H1 (cell line): Measurements from ENCODE around the gene OR12D1. TPM values are rescaled to one million over a fixed set of nuclear protein-coding genes. Genes with fewer than 3 reads are reported as not detected.

Experiments used
- CTCF ChIA-PET: fragments of 300-600 bp; sonication (Branson Sonifier 250); formaldehyde crosslinking; loops from one replicate; lab custom pipeline; 2021; ENCODE audit not compliant: partially characterized antibody; lab: Charles Lee
- POLR2A ChIA-PET: fragments of 300-600 bp; sonication (Branson Sonifier 250); formaldehyde crosslinking; loops from one replicate; lab custom pipeline; 2021; ENCODE audit warnings: inconsistent platforms; ENCODE audit not compliant: partially characterized antibody; lab: Charles Lee
- DNase-seq, 2 experiments: peaks; one replicate each; pipeline versions ENCODE4 v3.0.0 to v3.0.0-alpha.2; 2010 to 2022; ENCODE audit warnings: low spot score in 2 of 2, low read depth in 1 of 2, mixed read lengths in 1 of 2
- FAIRE-seq: peaks from 2 replicates; lab custom pipeline; 2011; peaks lifted over from hg19 to GRCh38; lab: Jason Lieb, UNC
- H2AFZ ChIP-seq: 2 replicates; pipeline ENCODE4 v1.8.1; 2012; ENCODE audit warnings: low read length, inconsistent platforms
- H2AK5ac ChIP-seq: 2 replicates; pipeline ENCODE4 v1.6.1; 2013; ENCODE audit warnings: low read depth, low read length
- H2BK120ac ChIP-seq: replicated peaks from 2 replicates; pipeline ENCODE3; 2013; ENCODE audit warnings: low read depth, low read length, inconsistent platforms
- H2BK12ac ChIP-seq: 2 replicates; pipeline ENCODE4 v1.6.1; 2013; ENCODE audit warnings: low read depth, low read length
- H2BK15ac ChIP-seq: 2 replicates; pipeline ENCODE4 v1.6.1; 2013; ENCODE audit warnings: low read length
- H2BK20ac ChIP-seq: 2 replicates; pipeline ENCODE4 v1.6.1; 2013; ENCODE audit warnings: low read length
- H2BK5ac ChIP-seq: 2 replicates; pipeline ENCODE4 v1.6.1; 2013; ENCODE audit warnings: low read depth, low read length
- H3K14ac ChIP-seq: 2 replicates; pipeline ENCODE4 v1.6.1; 2013; ENCODE audit warnings: inconsistent platforms; ENCODE audit not compliant: insufficient read length
- H3K18ac ChIP-seq: 2 replicates; pipeline ENCODE4 v1.6.1; 2013; ENCODE audit warnings: low read length; ENCODE audit errors: extremely low read depth
- H3K23ac ChIP-seq: 2 replicates; pipeline ENCODE4 v1.6.1; 2013; ENCODE audit warnings: inconsistent platforms; ENCODE audit not compliant: insufficient read length
- H3K23me2 ChIP-seq: 2 replicates; pipeline ENCODE4 v1.6.1; 2013; ENCODE audit warnings: low read depth, low read length
- H3K27ac ChIP-seq: 2 replicates; pipeline ENCODE4 v1.6.1; 2011; ENCODE audit warnings: low read depth, low read length, inconsistent platforms
- H3K27me3 ChIP-seq, 4 experiments: replicated peaks in 1 of 4; 1 replicate in 1 of 4; 2 replicates in 3 of 4; pipeline versions ENCODE4 v1.6.1 to v1.8.1; 2011 to 2013; ENCODE audit warnings: low read length in 3 of 4, mild to moderate bottlenecking in 3 of 4, inconsistent platforms in 2 of 4, mixed read lengths in 2 of 4, moderate library complexity in 1 of 4; ENCODE audit not compliant: control insufficient read depth in 3 of 4, insufficient read depth in 3 of 4; ENCODE audit errors: extremely low read depth in 1 of 4
- H3K36me3 ChIP-seq, 4 experiments: 2 replicates each; pipeline versions ENCODE4 v1.6.1 to v1.8.1; 2011 to 2013; ENCODE audit warnings: mild to moderate bottlenecking in 4 of 4, low read length in 3 of 4, moderate library complexity in 2 of 4, control low read depth in 1 of 4, inconsistent platforms in 1 of 4; ENCODE audit not compliant: insufficient read depth in 4 of 4, control insufficient read depth in 2 of 4
- H3K4ac ChIP-seq: replicated peaks from 2 replicates; pipeline ENCODE3; 2013; ENCODE audit warnings: low read length, low read depth, mixed read lengths, inconsistent platforms; ENCODE audit not compliant: insufficient read length
- H3K4me1 ChIP-seq, 4 experiments: replicated peaks in 1 of 4; 1 replicate in 1 of 4; 2 replicates in 3 of 4; pipeline versions ENCODE4 v1.6.1 to v1.8.1; 2011 to 2013; ENCODE audit warnings: low read length in 3 of 4, inconsistent platforms in 2 of 4, mixed read lengths in 1 of 4; ENCODE audit not compliant: insufficient read depth in 4 of 4, control insufficient read depth in 3 of 4
- H3K4me2 ChIP-seq, 2 experiments: 2 replicates each; pipeline versions ENCODE4 v1.6.1 to v1.8.1; 2011 to 2013; ENCODE audit warnings: low read depth in 2 of 2, low read length in 2 of 2, control low read depth in 1 of 2, inconsistent platforms in 1 of 2, mild to moderate bottlenecking in 1 of 2; ENCODE audit not compliant: insufficient read depth in 1 of 2
- H3K4me3 ChIP-seq, 4 experiments: fragments of 200-600, 300-600 bp in 1 of 4; sonication (generic), shearing (Covaris generic), sonication (Bioruptor Twin) in 1 of 4; 2 replicates each; pipeline versions ENCODE4 v1.5.1 to v1.8.1; 2011 to 2016; ENCODE audit warnings: low read length in 4 of 4, low read depth in 3 of 4, control low read depth in 2 of 4, inconsistent platforms in 2 of 4, mild to moderate bottlenecking in 2 of 4, mixed read lengths in 1 of 4, moderate library complexity in 1 of 4; ENCODE audit not compliant: insufficient read depth in 2 of 4; ENCODE audit errors: extremely low read depth in 1 of 4
- H3K56ac ChIP-seq: replicated peaks from 2 replicates; pipeline ENCODE3; 2013; ENCODE audit warnings: low read depth, mild to moderate bottlenecking, mixed read lengths, low read length, inconsistent platforms; ENCODE audit not compliant: insufficient read length
- H3K79me1 ChIP-seq: 2 replicates; pipeline ENCODE4 v1.6.1; 2013; ENCODE audit warnings: low read depth, low read length, control low read depth
- H3K79me2 ChIP-seq, 2 experiments: 2 replicates each; pipeline versions ENCODE4 v1.6.1 to v1.8.1; 2012 to 2013; ENCODE audit warnings: low read length in 2 of 2, mild to moderate bottlenecking in 2 of 2, inconsistent platforms in 1 of 2; ENCODE audit not compliant: insufficient read depth in 2 of 2, control insufficient read depth in 1 of 2
- H3K9ac ChIP-seq, 4 experiments: replicated peaks in 1 of 4; 1 replicate in 1 of 4; 2 replicates in 3 of 4; pipeline versions ENCODE4 v1.6.1 to v1.8.1; 2011 to 2013; ENCODE audit warnings: low read depth in 3 of 4, low read length in 3 of 4, control low read depth in 2 of 4, mild to moderate bottlenecking in 2 of 4, moderate library complexity in 2 of 4, inconsistent platforms in 1 of 4; ENCODE audit errors: extremely low read depth in 1 of 4
- H3K9me3 ChIP-seq, 2 experiments: 2 replicates each; pipeline versions ENCODE4 v1.6.1 to v1.8.1; 2012 to 2013; ENCODE audit warnings: mild to moderate bottlenecking in 2 of 2, moderate library complexity in 2 of 2, control low read depth in 1 of 2, inconsistent platforms in 1 of 2, low read depth in 1 of 2, low read length in 1 of 2, mixed read lengths in 1 of 2; ENCODE audit not compliant: insufficient read depth in 2 of 2
- H4K20me1 ChIP-seq, 2 experiments: replicated peaks in 1 of 2; 2 replicates each; pipeline versions ENCODE3 to v1.8.1; 2011 to 2013; ENCODE audit warnings: inconsistent platforms in 2 of 2, low read length in 2 of 2, mild to moderate bottlenecking in 1 of 2; ENCODE audit not compliant: insufficient read depth in 2 of 2, control insufficient read depth in 1 of 2
- H4K5ac ChIP-seq: 2 replicates; pipeline ENCODE4 v1.6.1; 2013; ENCODE audit warnings: low read length, low read depth, mixed read lengths, inconsistent platforms; ENCODE audit not compliant: insufficient read length
- H4K8ac ChIP-seq: 2 replicates; pipeline ENCODE4 v1.8.0; 2013; ENCODE audit warnings: mild to moderate bottlenecking, moderate library complexity, low read length, inconsistent platforms; ENCODE audit not compliant: insufficient read depth; ENCODE audit errors: extremely low read depth
- H4K91ac ChIP-seq: replicated peaks from 2 replicates; pipeline ENCODE3; 2013; ENCODE audit warnings: low read length, mixed read lengths, inconsistent platforms; ENCODE audit not compliant: insufficient read length
- TBP ChIP-seq: IDR thresholded peaks from 2 replicates; pipeline ENCODE4 v1.6.1; 2011; ENCODE audit warnings: low read depth, low read length, improper control_type of control experiment
- polyA plus RNA-seq, 7 experiments: library from polyadenylated mRNA; depleted of rRNA in 3 of 7; stranded (reverse) in 5 of 7; unstranded in 2 of 7; fragments of >200 nt in 5 of 7; fragments of 200-250 nt in 2 of 7; gene quantifications; 1 replicate in 5 of 7; 2 replicates in 1 of 7; 4 replicates in 1 of 7; pipeline versions ENCODE4 v1.2.1 to v1.2.3, GENCODE V29; 2011 to 2013; ENCODE audit warnings: missing spikeins in 2 of 7, mixed read lengths in 2 of 7
- total RNA-seq: library from RNA; stranded (reverse); fragmentation: NEBNext Ultra II Directional; extraction: Animal tissue kit (Norgen Biotek cat#: 25700); gene quantifications from 2 replicates; pipeline ENCODE4 v1.2.1, GENCODE V29; 2021

Gene OR12D1
- total and polyA plus RNA-seq, 2 of the 8 experiments (the other 6 are each of a cell fraction or from before 2014, with no cell fraction given), result not detected

DNA sequence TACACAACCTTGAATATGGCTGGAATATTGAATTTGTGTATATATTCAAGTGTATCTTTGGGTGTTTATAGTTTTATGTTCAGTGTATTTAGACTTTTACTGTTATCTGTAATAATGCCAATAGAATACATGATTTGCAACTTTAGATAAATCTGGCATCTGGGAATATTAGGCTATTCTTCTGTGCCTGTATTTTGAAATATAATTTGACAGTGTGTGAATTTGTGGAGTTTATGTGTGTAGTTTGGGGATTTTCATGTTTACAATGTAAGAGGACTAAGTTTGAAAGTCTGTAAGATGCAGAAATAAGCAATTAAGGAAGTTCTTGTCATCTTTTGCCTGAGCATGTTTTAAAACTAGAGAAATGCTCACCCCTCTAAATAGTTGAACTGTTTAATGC lies 24.3 kb downstream of the OR12D1 start, which contains the start of gene OR10C1:
Gene OR10C1, plus strand, starts transcription at position 301 of the 400 bp plus-strand sequence. CDS start 710 bp downstream, outside the sequence.
- H2BK5ac ChIP-seq, result no peak within 1 kb of the TSS
- DNase-seq (no peak), FAIRE-seq (no peak)
- ChIA-PET CTCF (interaction anchor here (0.7 kb wide), 1 partner anchor 164 kb away, joined by 3 read pairs; no protein-coding TSS in a partner anchor), POLR2A (no interaction called here)
- no peaks in the 10 kb centered on the region; the same call in 1 of the 2 replicates for H3K23me2 ChIP-seq
- no peak within 1 kb of the TSS for H3K18ac ChIP-seq
- no peak within 1 kb of the TSS for H3K4me2 ChIP-seq
- H3K27ac ChIP-seq, result no peak within 1 kb of the TSS
- no peaks in the 10 kb centered on the region for H3K36me3 ChIP-seq
- no peak within 1 kb of the TSS for H4K8ac ChIP-seq
- H3K14ac ChIP-seq, result no peak within 1 kb of the TSS
- H4K5ac ChIP-seq, result no peak within 1 kb of the TSS
- TF ChIP-seq TBP, result no peak
- H2AK5ac ChIP-seq, result no peak within 1 kb of the TSS
- no peak within 1 kb of the TSS for H2AFZ ChIP-seq
- H3K9ac ChIP-seq, result no peak within 1 kb of the TSS
- no peak within 1 kb of the TSS for H3K4me3 ChIP-seq
- H3K79me1 ChIP-seq, result no peaks in the 10 kb centered on the region
- H3K9me3 ChIP-seq, result no peaks in the 10 kb centered on the region
- no peak within 1 kb of the TSS for H2BK120ac ChIP-seq
- no peak within 1 kb of the TSS for H3K56ac ChIP-seq
- no peak within 1 kb of the TSS for H4K91ac ChIP-seq
- no peaks in the 10 kb centered on the region for H3K79me2 ChIP-seq
- H4K20me1 ChIP-seq, result no peaks in the 10 kb centered on the region
- H3K23ac ChIP-seq, result no peak within 1 kb of the TSS
- H3K27me3 ChIP-seq, result no peaks in the 10 kb centered on the region
- no peak within 1 kb of the TSS for H3K4ac ChIP-seq
- peaks cover 0 to 2% (median 0%) of the 10 kb centered on the region in 4 experiments; a peak in 1 of 7 replicates for H3K4me1 ChIP-seq
- H2BK15ac ChIP-seq, result no peak within 1 kb of the TSS
- H2BK12ac ChIP-seq, result no peak within 1 kb of the TSS
- H2BK20ac ChIP-seq, result no peak within 1 kb of the TSS
